Fibroblast of pulmonary artery (primary cell): Measurements from ENCODE around the gene CST8.

Experiments
- DNase-seq: peaks from one replicate; pipeline ENCODE4 v3.0.0-alpha.2; 2010; ENCODE audit warnings: low read depth
- H3K4me3 ChIP-seq: replicated peaks from 2 replicates; pipeline ENCODE4 v1.5.1; 2011; ENCODE audit warnings: low read depth, mild to moderate bottlenecking, control low read depth, low read length, moderate library complexity
- CTCF ChIP-seq: IDR thresholded peaks from 2 replicates; pipeline ENCODE4 v1.5.1; 2011; ENCODE audit warnings: mild to moderate bottlenecking, control low read depth, low read length, inconsistent platforms; ENCODE audit errors: missing control alignments

Gene CST8

GRCh38 chr20:23449421-23449820 lies 41.5 kb upstream of the CST8 start:
- no peak overlapping the region for H3K4me3 ChIP-seq
- TF ChIP-seq CTCF = no peak
- peak; percentile 28 for DNase-seq

GRCh38 chr20:23450877-23451276 lies 40.0 kb upstream of the CST8 start:
- no peak overlapping the region for H3K4me3 ChIP-seq
- no peak for TF ChIP-seq CTCF
- no peak for DNase-seq

- H3K4me3 ChIP-seq = no peak overlapping the region
- no peak for DNase-seq
- TF ChIP-seq CTCF = no peak
Observed at GRCh38 chr20:23451956-23452487, 38.9 kb upstream of the CST8 start.

- no peak for TF ChIP-seq CTCF
- no peak within 1 kb of the TSS for H3K4me3 ChIP-seq
- DNase-seq = no peak
Observed at GRCh38 chr20:23452776-23453175, 38.1 kb upstream of the CST8 start, which contains the start of gene CST11. Gene CST11 (minus strand): TSS chr20:23452876. CDS start chr20:23452811, 65 bp downstream.

- no peak overlapping the region for H3K4me3 ChIP-seq
- DNase-seq = no peak
- no peak for TF ChIP-seq CTCF
Observed at GRCh38 chr20:23453549-23454543, 37.1 kb upstream of the CST8 start.

GRCh38 chr20:23454816-23455215 lies 36.1 kb upstream of the CST8 start:
- H3K4me3 ChIP-seq = no peak overlapping the region
- no peak for DNase-seq
- TF ChIP-seq CTCF = no peak
